SJSA1 (cell line): ENCODE results near the gene ZNF514. TPM values are rescaled to one million over a fixed set of nuclear protein-coding genes. Genes with fewer than 3 reads are reported as not detected.
"Not testable (repeated sequence)": the region's sequence is repeated elsewhere in the genome, so short reads cannot be mapped to it uniquely, and the experiment has no call there.

ENCODE experiments used
- DNase-seq, 2 experiments: peaks; one replicate each; pipeline ENCODE4 v3.0.0-alpha.2; 2015 to 2020; ENCODE audit warnings: low spot score in 2 of 2, low read depth in 1 of 2
- H3K27ac ChIP-seq: fragments of 250-450 bp; sonication (Bioruptor Pico); 2 replicates; pipeline ENCODE4 v1.5.1; 2020; ENCODE audit warnings: mild to moderate bottlenecking, moderate library complexity
- H3K27me3 ChIP-seq: fragments of 250-450 bp; sonication (Bioruptor Pico); replicated peaks from 2 replicates; pipeline ENCODE4 v1.5.1; 2020; ENCODE audit warnings: mild to moderate bottlenecking, moderate library complexity
- H3K36me3 ChIP-seq: fragments of 250-450 bp; sonication (Bioruptor Pico); 2 replicates; pipeline ENCODE4 v1.5.1; 2020; ENCODE audit warnings: mild to moderate bottlenecking
- H3K4me1 ChIP-seq: fragments of 250-450 bp; sonication (Bioruptor Pico); replicated peaks from 2 replicates; pipeline ENCODE4 v1.6.1; 2021; ENCODE audit warnings: mild to moderate bottlenecking
- H3K4me3 ChIP-seq: fragments of 250-450 bp; sonication (Bioruptor Pico); 2 replicates; pipeline ENCODE4 v1.5.1; 2020; ENCODE audit warnings: mild to moderate bottlenecking
- H3K9me3 ChIP-seq: fragments of 250-450 bp; sonication (Bioruptor Pico); replicated peaks from 2 replicates; pipeline ENCODE4 v1.5.1; 2020; ENCODE audit warnings: mild to moderate bottlenecking
- total RNA-seq: library from RNA; depleted of rRNA; stranded (reverse); fragments of >200 nt; shearing (Covaris generic); gene quantifications from 2 replicates; pipeline ENCODE4 v1.2.3, GENCODE V29; 2014; rRNA removed

Gene ZNF514
- total RNA-seq, 1 experiment from 2014 or later, result 8.9 TPM

GRCh38 chr2:95110395-95110794 lies 49.3 kb downstream of the ZNF514 start:
- DNase-seq, result no peak
- no peaks in the 10 kb centered on the region for H3K27me3 ChIP-seq
- no peaks in the 10 kb centered on the region for H3K9me3 ChIP-seq
- H3K4me3 ChIP-seq, result no peak overlapping the region
- no peak overlapping the region for H3K27ac ChIP-seq
- H3K4me1 ChIP-seq, result no peaks in the 10 kb centered on the region
- peaks cover 76% of the 10 kb centered on the region for H3K36me3 ChIP-seq

DNA sequence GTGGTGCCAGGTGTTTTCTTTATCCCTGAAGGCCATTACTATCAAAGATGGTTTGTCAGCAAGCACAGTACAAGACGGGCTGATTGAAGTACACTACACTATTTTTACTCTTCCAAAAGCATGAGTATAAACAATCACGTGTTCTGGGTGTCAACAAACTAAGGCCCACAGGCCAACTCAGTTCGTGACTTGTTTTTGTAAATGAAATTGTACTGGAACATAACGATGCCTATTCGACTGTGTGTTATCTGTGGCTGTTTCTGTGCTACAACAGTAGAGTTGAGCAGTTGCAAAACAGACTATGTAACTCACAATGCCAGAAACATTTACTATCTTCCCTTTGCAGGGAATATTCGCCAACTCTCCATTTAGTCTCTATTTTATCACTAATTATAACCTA lies 50.4 kb downstream of the ZNF514 start:
- H3K4me3 ChIP-seq, result no peak overlapping the region
- no peaks in the 10 kb centered on the region for H3K4me1 ChIP-seq
- peaks cover 79% of the 10 kb centered on the region for H3K36me3 ChIP-seq
- H3K9me3 ChIP-seq, result no peaks in the 10 kb centered on the region
- no peaks in the 10 kb centered on the region for H3K27me3 ChIP-seq
- no peak for DNase-seq
- no peak overlapping the region for H3K27ac ChIP-seq

- DNase-seq, result no peak
- H3K36me3 ChIP-seq, result peaks cover 82% of the 10 kb centered on the region
- no peaks in the 10 kb centered on the region for H3K27me3 ChIP-seq
Measured at GRCh38 chr2:95106081-95106480, 53.6 kb downstream of the ZNF514 start.

GRCh38 chr2:95104606-95105005 lies 55.0 kb downstream of the ZNF514 start:
- Histone ChIP-seq H3K4me1 (no peaks in the 10 kb centered on the region), H3K4me3 (no peak overlapping the region), H3K36me3 (peaks cover 83% of the 10 kb centered on the region), H3K27ac (no peak overlapping the region), H3K9me3 (no peaks in the 10 kb centered on the region), H3K27me3 (no peaks in the 10 kb centered on the region)
- DNase-seq, result no peak

More at GRCh38 chr2:95106081-95106480, 53.6 kb downstream of the ZNF514 start:
- no peaks in the 10 kb centered on the region for H3K9me3 ChIP-seq
- no peaks in the 10 kb centered on the region for H3K4me1 ChIP-seq
- no peak overlapping the region for H3K27ac ChIP-seq
- H3K4me3 ChIP-seq, result no peak overlapping the region

DNA sequence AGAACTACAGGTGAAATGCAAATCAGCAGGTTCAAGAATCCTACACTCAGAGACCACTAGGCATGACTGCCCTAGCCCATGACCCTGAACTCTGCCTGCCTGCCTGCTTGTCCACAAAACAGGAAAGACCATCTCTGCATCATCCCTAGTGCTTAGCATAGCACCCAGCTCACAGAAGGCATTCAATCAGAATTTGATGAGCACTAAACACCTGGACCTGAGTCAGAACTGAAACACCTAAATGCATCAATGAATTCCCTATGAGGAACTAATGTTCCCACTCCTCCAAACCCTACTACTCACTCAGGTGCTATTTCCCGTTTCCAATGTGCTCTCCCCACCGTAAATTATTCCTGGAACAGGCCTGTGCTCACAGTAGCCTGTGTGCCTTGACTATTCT lies 59.7 kb downstream of the ZNF514 start:
- no peaks in the 10 kb centered on the region for H3K4me1 ChIP-seq
- peaks cover 56% of the 10 kb centered on the region for H3K36me3 ChIP-seq
- no peak for DNase-seq
- no peak overlapping the region for H3K27ac ChIP-seq
- H3K27me3 ChIP-seq, result no peaks in the 10 kb centered on the region
- H3K9me3 ChIP-seq, result no peaks in the 10 kb centered on the region
- no peak overlapping the region for H3K4me3 ChIP-seq

DNA sequence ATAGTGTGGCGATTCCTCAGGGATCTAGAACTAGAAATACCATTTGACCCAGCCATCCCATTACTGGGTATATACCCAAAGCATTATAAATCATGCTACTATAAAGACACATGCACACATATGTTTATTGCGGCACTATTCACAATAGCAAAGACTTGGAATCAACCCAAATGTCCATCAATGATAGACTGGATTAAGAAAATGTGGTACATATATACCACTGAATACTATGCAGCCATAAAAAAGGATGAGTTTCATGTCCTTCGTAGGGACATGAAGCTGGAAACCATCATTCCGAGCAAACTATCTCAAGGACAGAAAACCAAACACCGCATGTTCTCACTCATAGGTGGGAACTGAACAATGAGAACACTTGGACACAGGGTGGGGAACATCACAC lies 61.4 kb downstream of the ZNF514 start:
- H3K36me3 ChIP-seq, result peaks cover 44% of the 10 kb centered on the region
- H3K4me3 ChIP-seq, H3K4me1 ChIP-seq, H3K27ac ChIP-seq, H3K27me3 ChIP-seq, H3K9me3 ChIP-seq, DNase-seq: not testable (repeated sequence)

Other genes starting within 250 kb of the ZNF514 start
- gene MAL, start 134.1 kb downstream of the ZNF514 start, total RNA-seq, result not detected in 2 replicates
- 57.4 and 97.1 TPM in 2 replicates for gene MRPS5, start 38.0 kb downstream of the ZNF514 start, total RNA-seq
- gene ZNF2, start 6.0 kb upstream of the ZNF514 start, total RNA-seq, result 4.2 and 4.8 TPM in 2 replicates
- 1.9 TPM in 2 replicates for gene ZNF892, start 47.7 kb upstream of the ZNF514 start, total RNA-seq
- 9.2 TPM in 1 of 2 replicates, not detected in the other for gene PROM2, start 114.6 kb upstream of the ZNF514 start, total RNA-seq
- gene KCNIP3, start 137.5 kb upstream of the ZNF514 start, total RNA-seq, result 0.47 TPM in 1 of 2 replicates, not detected in the other
- 42.5 and 52.7 TPM in 2 replicates for gene FAHD2A, start 242.9 kb upstream of the ZNF514 start, total RNA-seq